Upper lobe of left lung (tissue), 4 donors: ENCODE data around the gene RGP1.

Experiments used
- EP300 ChIP-seq, 4 donors: sonication (generic); formaldehyde crosslinking; IDR thresholded peaks; one replicate each; pipeline ENCODE4 v1.5.1; 2017; ENCODE audit warnings: antibody characterized with exemption in 4 of 4, control low read depth in 2 of 4
- POLR2A ChIP-seq, 4 donors: fragments of 450-650 bp; IDR thresholded peaks; one replicate each; pipeline ENCODE4 v1.5.1; 2016 to 2017; ENCODE audit warnings: antibody characterized with exemption in 4 of 4, mild to moderate bottlenecking in 2 of 4
- TF ChIP-seq, protein P1 (sequence below), 6 experiments: fragments of 450-650 bp in 4 of 6; fragments of 200-600 bp in 2 of 6; sonication (generic) in 2 of 6; IDR thresholded peaks; one replicate each; pipeline ENCODE4 v1.5.1; 2016 to 2019; ENCODE audit warnings: antibody characterized with exemption in 6 of 6

DNA sequence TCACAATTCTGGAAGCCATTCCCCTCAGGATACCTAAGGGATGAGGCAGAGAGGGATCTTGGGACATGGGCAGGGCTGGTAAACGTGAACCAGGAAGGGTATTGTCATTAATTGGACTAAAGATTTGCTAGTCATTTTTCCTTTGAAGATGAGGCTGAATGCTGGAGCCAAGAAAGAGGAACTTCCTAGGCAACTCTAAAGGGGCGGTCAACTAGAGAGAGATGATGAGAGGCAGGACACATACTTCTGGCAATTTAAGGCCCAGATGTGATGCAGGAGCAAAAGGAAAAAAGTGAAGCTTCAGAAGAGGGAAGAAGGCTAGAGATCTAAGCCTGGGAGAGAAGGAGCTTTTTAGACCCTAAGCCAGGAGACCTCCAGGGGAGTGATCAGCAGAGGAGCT lies 5.6 kb upstream of the RGP1 start:
- TF ChIP-seq, protein P1, sequence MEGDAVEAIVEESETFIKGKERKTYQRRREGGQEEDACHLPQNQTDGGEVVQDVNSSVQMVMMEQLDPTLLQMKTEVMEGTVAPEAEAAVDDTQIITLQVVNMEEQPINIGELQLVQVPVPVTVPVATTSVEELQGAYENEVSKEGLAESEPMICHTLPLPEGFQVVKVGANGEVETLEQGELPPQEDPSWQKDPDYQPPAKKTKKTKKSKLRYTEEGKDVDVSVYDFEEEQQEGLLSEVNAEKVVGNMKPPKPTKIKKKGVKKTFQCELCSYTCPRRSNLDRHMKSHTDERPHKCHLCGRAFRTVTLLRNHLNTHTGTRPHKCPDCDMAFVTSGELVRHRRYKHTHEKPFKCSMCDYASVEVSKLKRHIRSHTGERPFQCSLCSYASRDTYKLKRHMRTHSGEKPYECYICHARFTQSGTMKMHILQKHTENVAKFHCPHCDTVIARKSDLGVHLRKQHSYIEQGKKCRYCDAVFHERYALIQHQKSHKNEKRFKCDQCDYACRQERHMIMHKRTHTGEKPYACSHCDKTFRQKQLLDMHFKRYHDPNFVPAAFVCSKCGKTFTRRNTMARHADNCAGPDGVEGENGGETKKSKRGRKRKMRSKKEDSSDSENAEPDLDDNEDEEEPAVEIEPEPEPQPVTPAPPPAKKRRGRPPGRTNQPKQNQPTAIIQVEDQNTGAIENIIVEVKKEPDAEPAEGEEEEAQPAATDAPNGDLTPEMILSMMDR (IDR thresholded peaks at IDR 0.05): no peak
- no peak for TF ChIP-seq POLR2A (IDR thresholded peaks at IDR 0.05)
- TF ChIP-seq EP300 (IDR thresholded peaks at IDR 0.05): no peak
